Epithelial cell of proximal tubule (primary cell): ENCODE data around the gene GRM5. TPM values are rescaled to one million over a fixed set of nuclear protein-coding genes. Genes with fewer than 3 reads are reported as not detected.

ENCODE experiments used
- DNase-seq: peaks from one replicate; pipeline ENCODE4 v3.0.0-alpha.2; 2011; ENCODE audit warnings: low read depth
- H3K4me3 ChIP-seq: 2 replicates; pipeline ENCODE4 v1.5.1; 2011; ENCODE audit warnings: low read depth, mild to moderate bottlenecking, low read length
- total RNA-seq: library from RNA; depleted of rRNA; stranded (reverse); fragments of >200 nt; gene quantifications from 2 replicates; pipeline ENCODE4 v1.2.3, GENCODE V29; 2015
- TF ChIP-seq, protein P1 (sequence below): conservative IDR thresholded peaks from 2 replicates; pipeline ENCODE4 v1.5.1; 2012; ENCODE audit warnings: low read depth, mild to moderate bottlenecking, low read length

Gene GRM5
- total RNA-seq, 1 donor from 2014 or later: 0.12 TPM

- no peak for DNase-seq
- no peak overlapping the region for H3K4me3 ChIP-seq
- TF ChIP-seq, protein P1, sequence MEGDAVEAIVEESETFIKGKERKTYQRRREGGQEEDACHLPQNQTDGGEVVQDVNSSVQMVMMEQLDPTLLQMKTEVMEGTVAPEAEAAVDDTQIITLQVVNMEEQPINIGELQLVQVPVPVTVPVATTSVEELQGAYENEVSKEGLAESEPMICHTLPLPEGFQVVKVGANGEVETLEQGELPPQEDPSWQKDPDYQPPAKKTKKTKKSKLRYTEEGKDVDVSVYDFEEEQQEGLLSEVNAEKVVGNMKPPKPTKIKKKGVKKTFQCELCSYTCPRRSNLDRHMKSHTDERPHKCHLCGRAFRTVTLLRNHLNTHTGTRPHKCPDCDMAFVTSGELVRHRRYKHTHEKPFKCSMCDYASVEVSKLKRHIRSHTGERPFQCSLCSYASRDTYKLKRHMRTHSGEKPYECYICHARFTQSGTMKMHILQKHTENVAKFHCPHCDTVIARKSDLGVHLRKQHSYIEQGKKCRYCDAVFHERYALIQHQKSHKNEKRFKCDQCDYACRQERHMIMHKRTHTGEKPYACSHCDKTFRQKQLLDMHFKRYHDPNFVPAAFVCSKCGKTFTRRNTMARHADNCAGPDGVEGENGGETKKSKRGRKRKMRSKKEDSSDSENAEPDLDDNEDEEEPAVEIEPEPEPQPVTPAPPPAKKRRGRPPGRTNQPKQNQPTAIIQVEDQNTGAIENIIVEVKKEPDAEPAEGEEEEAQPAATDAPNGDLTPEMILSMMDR: no peak
Observed at GRCh38 chr11:88515002-88515401, 550.8 kb downstream of the GRM5 start.

- no peak overlapping the region for H3K4me3 ChIP-seq
- TF ChIP-seq, protein P1: no peak
- no peak for DNase-seq
Observed at GRCh38 chr11:88511006-88511405, 554.8 kb downstream of the GRM5 start.

DNA sequence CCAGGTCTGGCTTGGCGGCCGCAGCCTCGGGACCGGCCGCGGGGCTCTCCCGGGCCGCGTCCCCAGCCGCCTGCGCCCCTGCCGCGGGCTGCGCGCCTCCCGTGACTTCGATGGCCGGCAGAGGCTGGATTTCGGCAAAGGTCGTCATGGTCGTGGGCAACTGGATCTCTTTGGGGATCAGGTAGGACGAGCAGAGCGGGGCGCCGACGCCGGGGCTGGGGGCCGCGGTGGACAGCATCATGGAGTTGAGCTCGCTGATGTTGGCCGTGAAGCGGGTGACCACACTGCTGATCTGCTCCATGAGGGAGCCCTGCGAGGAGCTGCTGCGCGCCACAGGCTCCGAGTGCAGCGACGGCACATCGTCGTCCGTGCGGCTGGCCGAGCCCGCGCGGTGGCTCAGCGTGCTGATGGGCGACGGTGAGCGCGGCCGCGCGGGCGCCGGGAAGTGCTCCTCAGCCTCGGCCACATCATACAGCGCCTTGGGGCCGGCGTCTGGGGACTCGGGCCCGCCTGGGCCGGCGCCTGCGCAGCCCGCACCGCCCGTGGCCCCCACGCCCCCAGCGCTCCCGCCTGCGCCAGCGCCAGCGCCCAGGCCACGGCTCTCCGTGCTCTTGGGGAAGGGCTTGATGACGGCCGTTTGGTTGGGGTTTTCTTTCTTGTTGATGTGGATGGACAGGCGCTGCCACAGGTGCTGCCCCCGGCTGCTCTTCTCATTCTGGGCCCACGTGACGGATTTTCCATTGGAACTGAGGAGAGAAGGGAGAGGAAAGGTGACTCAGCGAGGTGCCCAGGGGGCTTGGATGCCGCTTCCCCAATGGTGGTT, 556.8 kb downstream of the GRM5 start:
- no peak for DNase-seq
- H3K4me3 ChIP-seq: peak overlapping the region; percentile 46
- TF ChIP-seq, protein P1: no peak

- no peak for DNase-seq
- TF ChIP-seq, protein P1: no peak
- H3K4me3 ChIP-seq: peak overlapping the region; percentile 46
Observed at GRCh38 chr11:88508418-88508758, 557.4 kb downstream of the GRM5 start.

DNA sequence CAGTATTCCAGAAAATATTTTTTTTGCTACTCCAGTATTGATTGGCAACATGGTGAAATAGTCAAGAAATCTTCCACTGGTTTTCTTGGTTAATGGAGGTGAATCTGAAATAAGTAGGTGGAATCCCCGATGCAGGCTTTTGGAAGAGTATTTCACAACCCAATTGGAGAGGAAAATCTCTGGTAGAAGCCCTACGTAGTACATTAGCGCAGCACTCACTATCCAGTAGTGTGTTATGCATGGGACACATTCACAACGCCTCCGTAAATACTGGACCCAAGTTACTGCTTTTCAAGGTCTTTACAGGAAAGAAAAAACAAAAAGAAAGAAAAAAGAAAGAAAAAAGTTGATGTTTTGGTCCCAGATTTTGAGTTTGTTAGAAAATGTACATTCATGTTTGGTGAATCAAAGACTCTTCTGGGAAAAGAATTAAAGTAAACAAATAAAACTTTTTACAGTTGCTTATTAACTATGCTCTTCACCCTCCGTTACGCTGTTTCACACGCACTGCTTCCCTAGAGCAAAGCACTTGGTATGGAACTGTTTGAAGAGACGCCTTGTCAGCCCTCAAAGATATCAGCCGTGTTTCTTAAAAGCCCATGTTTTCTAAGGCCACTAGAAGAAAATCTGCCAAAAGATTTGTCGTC, 557.9 kb downstream of the GRM5 start:
- H3K4me3 ChIP-seq: peak overlapping the region; percentile 46
- TF ChIP-seq, protein P1: no peak
- DNase-seq: peak; percentile 49

DNA sequence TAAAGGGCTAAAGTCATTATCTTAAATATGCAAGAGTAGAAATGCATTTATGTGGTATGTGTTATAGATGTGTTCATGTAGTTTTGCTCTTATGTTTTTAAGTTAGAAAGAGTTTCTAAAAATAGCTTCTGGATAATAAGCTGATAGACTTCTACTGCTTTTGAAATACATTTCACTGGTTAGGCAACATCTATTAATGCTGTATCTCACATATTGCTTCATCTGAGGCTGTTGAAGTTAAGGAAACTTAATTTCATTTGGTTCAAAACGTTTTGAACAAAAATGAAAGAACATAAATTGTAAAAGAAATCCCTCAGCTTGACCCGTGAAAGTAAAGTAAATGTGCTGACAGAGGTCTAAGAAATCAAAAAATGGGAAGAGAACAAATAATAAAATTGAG, 564.2 kb downstream of the GRM5 start:
- no peak for DNase-seq
- no peak overlapping the region for H3K4me3 ChIP-seq
- TF ChIP-seq, protein P1: no peak
